A204.1 (cell line): ENCODE measurements around the gene EEFSEC.

Source experiments
- FAIRE-seq: peaks from 2 replicates; lab custom pipeline; 2012; peaks lifted over from hg19 to GRCh38; lab: Jason Lieb, UNC

Gene EEFSEC, protein sequence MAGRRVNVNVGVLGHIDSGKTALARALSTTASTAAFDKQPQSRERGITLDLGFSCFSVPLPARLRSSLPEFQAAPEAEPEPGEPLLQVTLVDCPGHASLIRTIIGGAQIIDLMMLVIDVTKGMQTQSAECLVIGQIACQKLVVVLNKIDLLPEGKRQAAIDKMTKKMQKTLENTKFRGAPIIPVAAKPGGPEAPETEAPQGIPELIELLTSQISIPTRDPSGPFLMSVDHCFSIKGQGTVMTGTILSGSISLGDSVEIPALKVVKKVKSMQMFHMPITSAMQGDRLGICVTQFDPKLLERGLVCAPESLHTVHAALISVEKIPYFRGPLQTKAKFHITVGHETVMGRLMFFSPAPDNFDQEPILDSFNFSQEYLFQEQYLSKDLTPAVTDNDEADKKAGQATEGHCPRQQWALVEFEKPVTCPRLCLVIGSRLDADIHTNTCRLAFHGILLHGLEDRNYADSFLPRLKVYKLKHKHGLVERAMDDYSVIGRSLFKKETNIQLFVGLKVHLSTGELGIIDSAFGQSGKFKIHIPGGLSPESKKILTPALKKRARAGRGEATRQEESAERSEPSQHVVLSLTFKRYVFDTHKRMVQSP

DNA sequence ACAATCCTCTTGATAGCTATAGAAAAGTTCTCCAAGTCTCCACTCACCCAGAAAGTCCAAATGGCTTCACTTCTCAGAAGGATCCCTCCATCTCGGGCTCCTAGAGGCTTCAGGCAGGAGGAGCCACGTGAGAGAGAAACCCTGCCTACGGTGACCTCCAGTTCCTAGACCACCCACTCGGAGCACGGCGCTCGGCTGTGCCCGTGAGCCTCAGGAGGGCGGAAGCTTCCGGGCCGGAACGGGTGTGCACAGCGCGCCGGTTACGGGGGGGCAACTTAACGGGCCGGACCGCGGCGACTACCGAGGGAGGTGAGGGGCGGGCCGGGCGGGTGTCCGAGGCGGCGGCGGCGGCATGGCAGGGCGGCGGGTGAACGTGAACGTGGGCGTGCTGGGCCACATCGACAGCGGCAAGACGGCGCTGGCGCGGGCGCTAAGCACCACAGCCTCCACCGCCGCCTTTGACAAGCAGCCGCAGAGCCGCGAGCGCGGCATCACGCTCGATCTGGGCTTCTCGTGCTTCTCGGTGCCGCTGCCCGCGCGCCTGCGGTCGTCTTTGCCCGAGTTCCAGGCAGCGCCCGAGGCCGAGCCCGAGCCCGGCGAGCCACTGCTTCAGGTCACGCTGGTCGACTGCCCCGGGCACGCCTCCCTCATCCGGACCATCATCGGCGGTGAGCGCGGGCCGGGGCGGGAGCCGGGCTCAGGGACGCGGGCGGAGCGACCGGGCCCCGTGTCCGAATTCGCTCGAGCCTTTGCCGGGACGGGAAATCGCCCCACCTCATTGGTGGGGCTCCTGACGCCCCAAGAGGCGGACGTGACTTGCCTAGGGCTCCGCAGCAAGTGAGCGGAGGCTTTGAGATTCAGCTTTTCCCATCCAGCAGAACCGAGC is at the start of gene EEFSEC:
EEFSEC (plus strand) TSS at position 326 of the 886 bp plus-strand sequence; CDS start at position 353, 27 bp downstream.
- no peak for FAIRE-seq

DNA sequence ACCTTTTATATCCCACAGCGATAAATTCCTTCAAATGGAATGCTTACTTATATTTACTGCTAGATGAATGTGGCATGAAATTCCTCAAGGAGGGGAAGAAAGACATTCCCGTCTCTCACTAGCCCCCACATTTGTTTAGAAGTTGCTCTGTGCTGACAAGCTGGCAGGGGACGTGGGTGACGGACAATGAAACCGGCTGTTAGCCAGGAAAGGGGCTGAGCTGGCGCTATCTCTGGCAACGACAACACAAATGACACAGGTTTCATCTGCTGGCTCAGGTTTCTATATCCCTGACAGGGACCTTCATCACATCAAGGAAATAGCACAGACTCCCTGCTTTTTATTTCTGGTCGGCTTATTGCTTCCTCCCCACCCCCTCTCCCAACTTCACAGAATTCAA is 45.4 kb upstream of the EEFSEC start:
- no peak for FAIRE-seq

DNA sequence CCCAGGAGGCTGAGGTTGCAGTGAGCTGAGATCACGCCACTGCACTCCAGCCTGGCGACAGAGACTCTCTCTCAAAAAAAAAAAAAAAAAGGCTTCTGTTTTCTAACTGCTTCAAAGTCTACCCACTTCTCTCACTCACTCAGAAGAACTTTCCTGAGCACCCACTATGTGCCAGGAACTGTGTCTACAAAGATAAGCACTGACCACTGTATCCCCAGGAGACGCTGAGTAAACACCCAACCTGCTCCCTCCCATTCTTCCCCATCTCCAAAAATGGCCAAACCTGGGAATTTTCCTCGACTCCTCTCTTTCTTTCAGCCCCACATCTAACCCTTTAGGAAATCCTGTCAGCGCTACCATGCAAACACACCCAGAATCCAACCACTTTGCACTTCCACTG is 42.1 kb upstream of the EEFSEC start:
- FAIRE-seq, result no peak

DNA sequence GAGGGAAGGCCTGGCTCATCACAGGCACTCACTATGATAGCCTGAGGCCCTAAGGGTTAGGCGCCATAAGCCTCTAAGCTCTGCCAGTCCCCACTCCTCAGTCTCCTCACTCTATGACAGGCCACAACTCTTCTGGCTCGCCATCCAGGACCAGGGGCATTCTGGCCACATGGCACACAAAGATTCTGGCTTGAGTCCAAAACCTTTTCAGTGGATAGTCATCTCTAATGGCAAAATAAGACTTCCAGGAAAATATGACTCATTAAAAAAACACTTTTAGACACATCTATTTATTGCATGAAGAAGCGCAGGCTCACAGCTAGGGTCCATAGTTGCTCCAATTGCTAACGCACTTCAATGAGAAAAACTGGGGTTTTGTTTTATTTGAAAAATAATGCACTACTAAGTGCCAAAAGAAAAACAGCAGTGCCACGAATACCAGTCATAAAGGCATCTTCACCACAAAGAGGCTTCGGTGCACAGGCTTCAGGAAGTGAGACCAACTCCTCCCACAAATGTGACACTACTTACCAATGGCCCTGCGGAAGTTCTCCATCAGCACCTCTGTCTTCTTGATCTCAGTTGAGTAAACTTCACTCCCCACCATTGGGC is 40.8 kb upstream of the EEFSEC start:
- no peak for FAIRE-seq

DNA sequence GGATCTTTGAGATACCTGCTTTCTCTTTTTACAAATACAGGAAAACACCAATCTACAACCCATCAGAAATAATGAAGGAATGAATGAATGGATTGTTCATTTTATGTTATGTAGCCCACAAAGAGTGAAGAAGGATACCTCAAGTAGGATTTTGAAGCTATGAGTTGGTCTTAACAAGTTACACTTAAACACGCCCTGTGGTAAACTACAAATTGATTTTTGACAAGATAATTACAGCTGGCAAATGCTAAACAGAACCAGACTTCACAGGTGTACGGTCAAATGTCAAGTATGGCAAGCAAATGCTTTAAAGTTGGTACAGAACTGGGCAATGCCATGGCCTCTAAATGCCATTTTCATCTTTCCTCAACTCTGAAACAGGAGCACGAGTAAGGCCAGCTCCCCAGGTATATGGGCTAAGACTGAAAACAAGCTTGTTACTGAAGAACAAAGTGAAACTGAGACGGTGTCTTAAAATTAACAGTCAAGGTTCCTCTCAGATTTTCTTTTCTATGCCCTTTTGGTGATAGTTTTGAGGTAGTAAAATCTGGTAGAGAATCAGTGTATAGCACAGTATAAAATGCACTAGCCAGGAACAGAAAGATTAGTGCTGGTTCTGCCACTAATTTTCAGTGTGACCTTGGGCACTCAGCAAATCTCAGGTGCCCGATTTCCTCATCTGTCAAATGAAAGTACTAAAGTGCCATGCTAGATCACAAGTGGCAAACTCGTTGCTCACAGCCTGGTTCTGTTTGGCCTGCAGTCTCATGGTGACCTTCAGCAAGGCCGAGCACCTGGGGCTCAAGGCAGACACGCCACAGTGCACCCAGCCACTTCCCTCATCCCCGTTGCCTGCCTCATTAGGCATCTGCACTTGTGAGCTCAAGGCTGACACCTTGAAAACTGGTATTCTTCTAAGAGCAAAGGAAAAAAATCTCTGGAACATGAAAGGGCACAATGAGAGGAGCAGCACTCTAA is 39.2 kb upstream of the EEFSEC start:
- FAIRE-seq, result no peak

DNA sequence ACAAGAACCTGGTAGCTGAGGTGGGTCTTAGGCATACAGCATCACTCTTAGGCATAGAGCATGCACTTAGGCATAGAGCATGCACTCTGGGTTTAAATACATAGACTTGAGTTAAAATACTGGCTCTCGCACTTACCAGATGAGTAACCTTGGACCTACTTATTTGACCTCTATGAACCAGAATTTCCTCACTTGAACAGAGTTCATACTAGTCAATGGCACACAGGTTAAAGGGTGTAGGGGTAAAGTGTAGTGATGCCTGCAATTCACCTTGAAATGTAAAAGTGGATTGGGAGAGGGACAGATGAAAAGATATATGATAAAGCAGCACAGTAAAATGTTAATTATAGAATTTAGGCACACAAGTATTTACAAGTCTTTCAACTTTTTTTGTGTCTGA is 31.3 kb upstream of the EEFSEC start:
- no peak for FAIRE-seq

DNA sequence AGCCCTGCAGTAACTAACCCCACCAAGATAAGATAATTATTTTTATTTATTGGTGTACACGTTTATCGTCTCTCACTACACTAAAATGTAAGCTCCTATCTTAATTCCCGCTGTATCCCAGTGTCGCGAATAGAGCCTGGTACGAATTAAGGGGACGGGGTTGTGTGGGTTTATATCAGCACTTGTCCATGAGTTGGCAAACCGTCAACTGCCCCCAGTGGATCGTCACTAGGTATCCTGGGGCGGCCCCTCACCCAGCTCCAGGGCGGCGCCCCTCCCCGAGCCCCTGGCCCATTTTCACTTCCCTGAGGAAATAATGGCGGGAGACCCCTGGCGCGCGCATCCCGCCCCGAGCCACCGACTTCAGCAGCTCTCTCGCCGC is 30.1 kb upstream of the EEFSEC start:
- FAIRE-seq, result no peak

DNA sequence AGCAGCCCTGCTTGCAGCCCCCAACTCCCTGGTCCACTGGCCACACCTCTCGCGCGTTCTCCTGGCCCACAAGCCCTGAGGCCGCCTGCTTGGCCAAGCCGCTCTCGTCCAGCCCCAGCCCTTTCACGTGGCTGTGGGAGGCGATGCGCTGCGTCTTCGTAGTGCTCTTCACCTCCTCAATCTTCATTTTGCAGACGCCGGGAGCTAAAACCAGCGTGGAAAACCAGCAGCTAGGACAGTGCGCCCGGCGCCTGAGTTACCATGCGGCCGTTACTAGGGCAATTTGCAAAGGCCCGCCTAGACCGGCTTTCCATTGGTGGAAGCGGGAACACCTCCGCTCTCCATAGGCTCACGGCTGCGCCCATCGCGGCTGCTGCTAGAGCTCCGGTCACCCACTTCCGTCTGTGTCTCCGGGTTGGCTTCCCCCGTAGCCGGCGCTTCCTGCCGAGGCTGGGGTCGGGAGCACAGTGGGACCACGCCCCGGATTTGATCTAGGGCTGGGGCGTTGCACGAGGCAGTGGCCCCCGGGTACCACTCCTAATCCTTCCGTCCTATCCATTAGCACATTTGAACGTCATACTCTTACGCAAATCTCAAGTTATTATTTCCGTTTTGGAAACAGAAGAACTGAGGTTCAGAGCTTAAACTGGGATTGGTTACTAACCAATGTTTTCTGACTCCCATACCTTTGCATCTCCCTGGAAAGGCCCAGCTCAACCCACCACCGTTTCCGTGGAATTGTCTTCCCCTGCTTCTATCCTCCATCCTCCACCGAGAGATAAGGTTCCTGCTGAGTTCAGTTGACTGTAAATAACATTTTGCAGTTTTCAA is 29.5 kb upstream of the EEFSEC start, which contains the start of gene RUVBL1:
RUVBL1 (minus strand) TSS at position 275 of the 831 bp plus-strand sequence; CDS start at position 187, 88 bp downstream.
- peak; percentile 95 for FAIRE-seq

DNA sequence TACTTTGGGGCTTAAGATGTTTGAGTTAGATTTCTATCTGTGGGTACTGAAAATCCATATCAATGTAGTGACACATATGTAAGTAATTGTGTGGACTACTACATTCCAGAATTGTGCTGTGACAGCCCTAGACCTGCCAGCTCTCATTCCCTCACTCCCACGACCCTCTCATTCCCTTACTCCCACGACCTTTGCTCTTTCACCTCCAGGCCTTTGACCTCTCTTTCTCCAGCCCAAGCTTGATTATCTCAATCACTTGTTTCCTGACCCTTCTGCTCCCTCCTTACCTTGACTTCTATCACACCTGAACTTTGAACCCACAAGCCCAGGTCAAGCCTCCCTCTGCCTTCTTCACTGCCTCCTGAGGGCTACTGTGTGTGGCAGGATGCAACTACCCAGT is 26.0 kb upstream of the EEFSEC start:
- FAIRE-seq, result no peak

DNA sequence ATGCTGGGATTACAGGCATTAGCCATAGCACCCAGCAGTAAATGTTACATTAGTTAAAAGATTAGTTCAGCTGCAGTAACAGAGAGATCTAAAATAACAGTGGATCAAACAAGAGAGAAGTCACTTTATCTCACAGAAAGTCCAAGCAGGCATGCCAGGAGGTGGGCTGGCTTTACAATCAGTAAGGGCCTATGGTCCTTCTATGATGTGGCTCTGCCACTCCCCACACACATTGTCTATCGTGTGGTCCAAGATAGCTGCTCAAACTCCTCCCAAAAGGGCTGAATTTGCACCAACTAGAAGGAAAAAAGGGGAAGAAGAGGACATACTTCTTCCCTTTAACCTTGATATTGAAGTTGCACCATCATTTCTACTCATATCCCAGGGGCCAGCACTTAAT is 25.0 kb upstream of the EEFSEC start:
- FAIRE-seq, result no peak

DNA sequence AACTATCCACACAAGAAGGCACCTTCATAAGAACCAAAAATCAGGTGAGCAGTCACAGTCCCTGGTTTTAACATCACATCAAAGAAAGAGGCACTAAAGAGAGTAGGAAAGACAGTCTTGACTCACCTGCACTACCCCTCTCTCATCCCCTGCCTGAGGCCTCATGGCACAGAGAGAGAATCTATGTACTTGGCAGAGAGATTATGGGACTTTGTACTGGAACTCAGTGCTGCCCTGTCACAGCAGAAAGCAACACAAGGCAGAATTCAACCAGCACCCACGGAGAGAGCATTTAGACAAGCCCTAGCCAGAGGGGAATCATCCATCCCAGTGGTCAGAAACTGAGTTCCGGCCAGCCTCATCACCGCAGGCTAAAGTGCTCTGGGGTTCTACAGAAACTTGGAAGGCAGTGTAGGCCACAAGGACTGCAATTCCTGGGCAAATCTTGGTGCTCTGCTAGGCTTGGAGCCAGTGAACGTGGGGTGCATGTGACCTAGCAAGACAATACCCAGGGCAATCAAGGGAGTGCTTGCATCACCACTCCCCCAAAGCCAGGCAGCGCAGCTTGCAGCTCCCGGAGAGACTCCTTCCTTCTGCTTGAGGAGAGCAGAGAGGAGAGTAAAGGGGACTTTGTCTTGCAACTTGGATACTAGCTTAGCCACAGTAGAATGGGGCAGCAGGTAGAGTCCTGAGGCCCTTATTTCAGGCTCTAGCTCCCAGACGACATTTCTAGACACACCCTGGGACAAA is 21.2 kb upstream of the EEFSEC start:
- FAIRE-seq, result no peak

DNA sequence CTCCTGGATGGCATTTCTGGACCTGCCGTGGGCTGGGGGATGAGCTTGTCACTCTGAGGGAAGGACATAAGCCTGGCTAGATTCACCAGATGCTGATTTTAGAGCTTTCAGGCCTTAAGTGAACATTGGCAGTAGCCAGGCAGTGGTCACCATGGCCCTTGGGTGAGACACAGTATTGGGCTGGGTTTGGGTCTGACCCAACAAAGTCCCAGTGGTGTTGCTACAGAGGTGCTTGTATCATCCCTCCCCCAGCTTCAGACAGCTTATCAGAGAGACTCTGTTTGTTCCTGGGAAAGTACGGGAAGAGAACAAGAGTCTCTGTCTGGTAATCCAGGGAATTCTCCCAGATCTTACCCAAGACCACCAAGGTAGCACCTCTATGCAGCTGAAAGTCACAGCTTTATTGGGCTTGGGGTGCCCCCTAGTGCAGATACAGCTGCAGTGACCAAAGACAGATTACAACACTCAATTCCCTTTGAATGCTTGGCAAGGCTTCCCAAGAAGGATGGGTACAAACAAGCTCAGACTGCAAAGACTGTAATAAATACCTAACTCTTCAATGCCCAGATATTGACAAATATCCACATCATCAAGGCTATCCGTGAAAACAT is 19.9 kb upstream of the EEFSEC start:
- FAIRE-seq, result no peak

DNA sequence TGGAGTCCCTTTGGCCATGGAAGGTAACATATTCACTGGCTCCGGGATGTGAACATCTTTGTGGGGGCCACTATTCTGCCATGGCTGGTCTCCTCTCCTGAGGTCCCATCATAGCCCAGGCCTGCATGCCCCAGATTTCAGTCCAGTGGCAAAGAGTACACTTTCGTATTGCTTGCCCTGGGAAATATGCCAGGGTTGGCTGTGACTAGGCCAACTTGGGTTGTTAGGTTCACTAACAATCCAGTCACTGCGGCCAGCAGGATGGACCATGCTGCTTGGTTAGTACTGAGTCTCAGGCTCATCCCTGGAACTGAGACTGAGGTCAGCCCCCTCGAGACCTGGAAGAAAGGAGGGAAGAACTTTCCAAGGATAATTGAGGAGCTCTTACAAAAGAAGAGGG is 9.8 kb upstream of the EEFSEC start:
- FAIRE-seq, result no peak

DNA sequence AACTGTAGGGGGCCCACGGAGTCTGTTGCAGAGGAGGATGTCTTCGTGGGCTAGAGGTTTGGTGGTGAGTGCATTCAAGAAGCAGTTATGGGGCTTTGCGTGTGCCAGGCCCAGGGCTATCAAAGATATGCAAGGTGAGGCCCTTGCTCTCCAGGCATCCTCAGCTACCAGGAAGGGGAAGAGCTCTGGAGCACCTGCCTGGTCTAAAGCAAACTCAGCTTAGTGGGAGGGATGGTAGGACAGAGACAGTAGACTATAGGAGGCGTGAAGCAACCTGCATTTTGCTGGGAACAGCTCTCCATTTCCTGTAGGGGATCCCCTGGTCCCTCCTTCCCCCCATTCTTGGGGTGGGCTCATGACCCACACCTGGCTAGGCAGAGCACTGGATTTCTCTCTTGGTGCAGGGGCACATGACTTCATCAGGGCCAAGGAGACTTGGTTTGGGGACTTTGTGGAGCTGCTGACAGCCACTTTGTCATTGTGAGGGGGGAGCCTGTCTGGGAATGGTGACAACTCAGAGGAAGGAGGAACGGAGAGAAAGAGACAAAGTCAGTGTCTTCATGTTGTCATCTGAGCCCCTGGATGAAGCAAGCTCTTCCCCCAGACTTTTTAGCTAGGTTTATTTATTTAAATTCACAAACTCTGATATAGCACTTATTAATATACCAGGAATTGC is 8.6 kb upstream of the EEFSEC start:
- FAIRE-seq, result no peak

DNA sequence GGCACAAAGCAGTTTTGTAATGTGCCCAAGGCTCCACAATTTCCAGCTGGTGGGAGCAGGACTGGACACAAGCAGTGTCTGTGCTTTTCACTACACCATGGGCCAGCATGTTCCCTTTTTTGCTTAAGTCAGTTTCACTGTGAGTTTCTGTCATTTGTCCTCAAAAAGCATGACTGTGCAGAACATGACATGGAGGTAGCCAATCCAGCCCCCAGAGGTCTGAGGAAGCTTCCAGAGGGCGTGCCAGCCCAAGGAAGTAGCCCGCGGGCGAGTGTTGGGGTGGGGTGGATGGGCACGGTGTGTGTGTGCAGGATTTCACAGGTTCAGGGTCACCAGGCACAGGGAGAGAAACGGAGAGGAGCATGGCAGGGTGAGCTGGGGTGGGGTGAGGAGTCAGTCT is 8.0 kb upstream of the EEFSEC start:
- FAIRE-seq, result no peak

DNA sequence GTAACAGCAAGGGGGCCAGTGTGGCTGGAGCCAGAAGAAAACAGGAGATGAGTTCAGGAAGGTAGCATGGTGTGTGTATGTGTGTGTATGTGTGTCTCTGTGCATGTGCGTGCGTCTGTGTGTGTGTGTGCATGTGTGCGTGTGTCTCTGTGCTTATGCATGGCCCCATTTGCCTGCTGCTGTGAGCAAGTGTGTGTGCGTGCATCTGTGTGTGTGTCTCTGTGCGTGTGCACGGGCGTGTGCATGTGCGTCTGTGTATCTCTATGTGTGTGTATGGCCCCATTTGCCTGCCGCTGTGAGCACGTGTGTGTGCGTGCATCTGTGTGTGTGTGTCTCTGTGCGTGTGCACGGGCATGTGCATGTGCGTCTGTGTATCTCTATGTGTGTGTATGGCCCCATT is 7.1 kb upstream of the EEFSEC start:
- FAIRE-seq, result no peak

DNA sequence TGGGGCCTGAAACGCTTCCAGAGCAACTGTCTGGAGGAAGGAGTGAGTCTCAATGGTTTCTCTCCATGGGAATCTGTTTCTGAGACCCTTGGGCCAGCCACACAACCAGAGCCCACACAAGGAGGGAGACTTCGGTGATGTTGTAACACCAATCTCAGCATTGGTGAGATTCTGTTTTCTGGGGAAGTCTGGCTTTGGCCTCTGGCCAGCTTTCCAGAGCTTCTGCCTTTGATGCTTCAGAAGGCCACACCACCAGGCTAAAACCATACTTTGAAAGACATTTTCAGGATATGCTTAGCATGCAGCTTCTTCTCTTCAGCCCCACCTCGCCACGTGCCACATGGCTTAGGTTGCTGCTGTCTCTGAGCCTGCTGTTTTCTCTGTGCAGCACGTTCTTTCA is 3.6 kb upstream of the EEFSEC start:
- no peak for FAIRE-seq

DNA sequence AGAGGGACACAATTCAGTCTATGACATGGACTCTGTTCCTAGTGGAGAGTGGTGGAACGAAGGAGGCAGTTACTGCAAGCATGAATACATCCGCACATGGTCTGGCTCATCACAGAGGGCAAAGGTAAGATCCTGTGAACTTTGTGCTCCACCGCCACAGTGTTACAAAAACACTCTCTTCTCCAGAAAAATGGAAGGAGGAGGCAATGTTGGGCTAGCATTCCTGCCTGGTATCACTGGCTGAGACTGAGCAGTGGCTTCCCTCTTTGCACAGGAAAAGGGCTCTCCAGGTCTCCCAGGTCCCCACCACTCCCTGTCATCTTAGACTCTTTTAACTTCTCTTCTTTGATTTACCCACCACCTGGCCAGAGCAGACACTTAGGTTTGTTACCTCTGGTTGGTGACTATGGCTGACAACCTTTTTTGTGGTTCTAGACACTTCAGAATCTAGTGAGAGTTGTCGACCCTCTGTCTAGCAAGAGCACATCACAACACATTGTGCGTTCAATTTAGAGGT is 1.5 kb upstream of the EEFSEC start:
- no peak for FAIRE-seq
